NB4 (cell line): ENCODE results near the gene ZDHHC11.

Source experiments
- MYC ChIP-seq: IDR thresholded peaks from 2 replicates; pipeline ENCODE4 v1.6.1; 2011; ENCODE audit warnings: low read depth, low read length
- POLR2A ChIP-seq: IDR thresholded peaks from 2 replicates; pipeline ENCODE4 v1.6.1; 2011; ENCODE audit warnings: mild to moderate bottlenecking; ENCODE audit not compliant: insufficient read length; ENCODE audit errors: extremely low read depth
- TF ChIP-seq, protein P1 (sequence below): IDR thresholded peaks from one replicate; pipeline ENCODE4 v1.5.1; 2012; ENCODE audit warnings: low read depth, low read length
- TF ChIP-seq, protein P2 (sequence below): IDR thresholded peaks from 2 replicates; pipeline ENCODE4 v1.6.1; 2011; ENCODE audit warnings: low read depth, low read length

DNA sequence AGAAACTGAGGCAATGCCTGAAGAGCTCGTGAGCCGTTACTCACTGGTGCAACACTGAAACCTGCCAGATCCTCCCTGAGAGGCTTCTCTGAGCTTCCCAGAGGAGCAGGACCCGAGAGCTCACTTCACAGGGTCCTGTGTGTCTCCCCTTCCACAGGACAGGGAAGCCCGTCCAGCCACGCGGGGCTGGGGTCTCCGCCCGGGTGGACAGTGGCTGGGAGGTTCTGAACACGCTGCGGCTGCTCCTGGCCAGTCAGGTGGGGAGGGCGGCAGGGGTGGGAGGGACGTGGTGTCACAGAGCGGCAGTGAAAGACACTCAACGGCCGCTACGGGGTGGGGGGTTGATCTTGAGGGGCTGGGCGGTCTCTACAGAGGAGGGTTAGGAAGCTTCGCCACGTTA lies 290 bp upstream of the ZDHHC11 start:
- TF ChIP-seq POLR2A: no peak
- TF ChIP-seq, protein P1, sequence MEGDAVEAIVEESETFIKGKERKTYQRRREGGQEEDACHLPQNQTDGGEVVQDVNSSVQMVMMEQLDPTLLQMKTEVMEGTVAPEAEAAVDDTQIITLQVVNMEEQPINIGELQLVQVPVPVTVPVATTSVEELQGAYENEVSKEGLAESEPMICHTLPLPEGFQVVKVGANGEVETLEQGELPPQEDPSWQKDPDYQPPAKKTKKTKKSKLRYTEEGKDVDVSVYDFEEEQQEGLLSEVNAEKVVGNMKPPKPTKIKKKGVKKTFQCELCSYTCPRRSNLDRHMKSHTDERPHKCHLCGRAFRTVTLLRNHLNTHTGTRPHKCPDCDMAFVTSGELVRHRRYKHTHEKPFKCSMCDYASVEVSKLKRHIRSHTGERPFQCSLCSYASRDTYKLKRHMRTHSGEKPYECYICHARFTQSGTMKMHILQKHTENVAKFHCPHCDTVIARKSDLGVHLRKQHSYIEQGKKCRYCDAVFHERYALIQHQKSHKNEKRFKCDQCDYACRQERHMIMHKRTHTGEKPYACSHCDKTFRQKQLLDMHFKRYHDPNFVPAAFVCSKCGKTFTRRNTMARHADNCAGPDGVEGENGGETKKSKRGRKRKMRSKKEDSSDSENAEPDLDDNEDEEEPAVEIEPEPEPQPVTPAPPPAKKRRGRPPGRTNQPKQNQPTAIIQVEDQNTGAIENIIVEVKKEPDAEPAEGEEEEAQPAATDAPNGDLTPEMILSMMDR: no peak
- TF ChIP-seq MYC: no peak
- TF ChIP-seq, protein P2, sequence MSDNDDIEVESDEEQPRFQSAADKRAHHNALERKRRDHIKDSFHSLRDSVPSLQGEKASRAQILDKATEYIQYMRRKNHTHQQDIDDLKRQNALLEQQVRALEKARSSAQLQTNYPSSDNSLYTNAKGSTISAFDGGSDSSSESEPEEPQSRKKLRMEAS: no peak
